Measurements from ENCODE around the gene NFATC2. TPM values are rescaled to one million over a fixed set of nuclear protein-coding genes. Genes with fewer than 3 reads are reported as not detected.

The NFATC2 gene
- total RNA-seq, 2 donors from 2014 or later: 4.3 to 8.4 TPM

GRCh38 chr20:51509208-51509607 lies 33.3 kb downstream of the NFATC2 start:
- Histone ChIP-seq H3K27me3 (replicated peaks; ENCODE audit: insufficient read depth) (no peaks in the 10 kb centered on the region), H3K9me3 (no peaks in the 10 kb centered on the region), H3K4me1 (replicated peaks) (no peaks in the 10 kb centered on the region), H3K4me3 (no peak overlapping the region), H3K27ac (no peak overlapping the region), H3K36me3 (no peaks in the 10 kb centered on the region)
- WGBS: 88% methylated on average over 1 of the region's 1 CpG
- no peak for DNase-seq (ENCODE audit: low spot score)
- TF ChIP-seq POLR2A (IDR thresholded peaks at IDR 0.05) (no peak), POLR2AphosphoS5 (IDR thresholded peaks at IDR 0.05) (no peak)
- TF ChIP-seq, protein P1, sequence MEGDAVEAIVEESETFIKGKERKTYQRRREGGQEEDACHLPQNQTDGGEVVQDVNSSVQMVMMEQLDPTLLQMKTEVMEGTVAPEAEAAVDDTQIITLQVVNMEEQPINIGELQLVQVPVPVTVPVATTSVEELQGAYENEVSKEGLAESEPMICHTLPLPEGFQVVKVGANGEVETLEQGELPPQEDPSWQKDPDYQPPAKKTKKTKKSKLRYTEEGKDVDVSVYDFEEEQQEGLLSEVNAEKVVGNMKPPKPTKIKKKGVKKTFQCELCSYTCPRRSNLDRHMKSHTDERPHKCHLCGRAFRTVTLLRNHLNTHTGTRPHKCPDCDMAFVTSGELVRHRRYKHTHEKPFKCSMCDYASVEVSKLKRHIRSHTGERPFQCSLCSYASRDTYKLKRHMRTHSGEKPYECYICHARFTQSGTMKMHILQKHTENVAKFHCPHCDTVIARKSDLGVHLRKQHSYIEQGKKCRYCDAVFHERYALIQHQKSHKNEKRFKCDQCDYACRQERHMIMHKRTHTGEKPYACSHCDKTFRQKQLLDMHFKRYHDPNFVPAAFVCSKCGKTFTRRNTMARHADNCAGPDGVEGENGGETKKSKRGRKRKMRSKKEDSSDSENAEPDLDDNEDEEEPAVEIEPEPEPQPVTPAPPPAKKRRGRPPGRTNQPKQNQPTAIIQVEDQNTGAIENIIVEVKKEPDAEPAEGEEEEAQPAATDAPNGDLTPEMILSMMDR (IDR thresholded peaks at IDR 0.05): no peak
- intact Hi-C loops (cut with DNase I): no loop called here

DNA sequence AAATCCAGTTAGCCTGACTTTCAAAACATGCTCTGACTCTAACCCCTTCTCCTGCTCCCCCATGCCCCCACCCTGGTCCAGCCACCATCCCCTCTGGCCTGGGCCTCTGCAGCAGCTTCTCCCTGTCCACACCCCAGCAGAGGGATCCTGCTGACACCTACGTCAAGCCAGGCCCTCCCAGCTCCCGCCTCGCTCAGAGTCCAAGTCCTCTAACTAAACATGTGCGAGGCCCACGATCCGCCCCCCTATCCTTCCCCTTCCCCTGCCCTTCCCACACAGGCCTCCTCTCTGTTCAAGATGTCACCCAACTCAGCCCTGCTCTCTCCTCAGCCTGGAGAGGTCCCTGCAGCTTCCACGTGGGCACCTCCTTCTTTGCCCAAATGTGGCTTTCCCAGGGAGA lies 33.7 kb downstream of the NFATC2 start:
- intact Hi-C loops (cut with DNase I): no loop called here
- DNase-seq (ENCODE audit: low spot score): no peak
- H3K27ac ChIP-seq: no peak overlapping the region
- no peak overlapping the region for H3K4me3 ChIP-seq
- TF ChIP-seq POLR2AphosphoS5 (IDR thresholded peaks at IDR 0.05): no peak
- TF ChIP-seq, protein P1 (IDR thresholded peaks at IDR 0.05): no peak
- TF ChIP-seq POLR2A (IDR thresholded peaks at IDR 0.05): no peak
- no peaks in the 10 kb centered on the region for H3K9me3 ChIP-seq
- no peaks in the 10 kb centered on the region for H3K36me3 ChIP-seq
- no peaks in the 10 kb centered on the region for H3K27me3 ChIP-seq (replicated peaks; ENCODE audit: insufficient read depth)
- no peaks in the 10 kb centered on the region for H3K4me1 ChIP-seq (replicated peaks)
- 88% methylated on average over 7 of the region's 7 CpGs for WGBS

DNA sequence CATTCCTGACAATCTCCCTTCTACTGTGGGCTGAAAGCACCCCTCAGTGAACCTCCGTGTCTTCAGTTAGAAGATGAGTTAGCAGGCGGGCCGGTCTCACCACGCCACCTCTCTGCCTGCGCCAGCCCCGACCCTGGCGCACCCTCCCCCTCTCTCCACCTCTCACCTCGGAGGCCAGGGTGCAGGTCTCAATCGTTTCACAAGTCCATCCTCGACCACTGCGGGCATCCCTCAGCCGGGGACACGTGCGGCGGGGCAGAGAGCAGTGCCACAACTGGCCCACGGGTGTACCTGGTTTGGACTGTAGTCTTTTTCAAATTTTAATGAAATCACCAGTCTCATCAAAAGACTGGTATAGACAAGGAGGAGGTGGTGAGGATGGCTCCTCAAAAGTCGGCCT lies 34.4 kb downstream of the NFATC2 start:
- DNase-seq (ENCODE audit: low spot score): no peak
- H3K4me3 ChIP-seq: no peak overlapping the region
- no peaks in the 10 kb centered on the region for H3K27me3 ChIP-seq (replicated peaks; ENCODE audit: insufficient read depth)
- intact Hi-C loops (cut with DNase I): no loop called here
- WGBS: 94% methylated on average over 17 of the region's 17 CpGs
- TF ChIP-seq POLR2AphosphoS5 (IDR thresholded peaks at IDR 0.05): no peak
- TF ChIP-seq, protein P1 (IDR thresholded peaks at IDR 0.05): no peak
- TF ChIP-seq POLR2A (IDR thresholded peaks at IDR 0.05): no peak
- H3K4me1 ChIP-seq (replicated peaks): no peaks in the 10 kb centered on the region
- H3K27ac ChIP-seq: no peak overlapping the region
- no peaks in the 10 kb centered on the region for H3K36me3 ChIP-seq
- H3K9me3 ChIP-seq: no peaks in the 10 kb centered on the region

- intact Hi-C loops (cut with DNase I): no loop called here
- Histone ChIP-seq H3K9me3 (no peaks in the 10 kb centered on the region), H3K4me1 (replicated peaks) (no peaks in the 10 kb centered on the region), H3K27me3 (replicated peaks; ENCODE audit: insufficient read depth) (no peaks in the 10 kb centered on the region), H3K4me3 (no peak overlapping the region), H3K27ac (no peak overlapping the region), H3K36me3 (no peaks in the 10 kb centered on the region)
- DNase-seq (ENCODE audit: low spot score): no peak
- WGBS: 85% methylated on average over 19 of the region's 19 CpGs
- TF ChIP-seq POLR2A (IDR thresholded peaks at IDR 0.05) (no peak), POLR2AphosphoS5 (IDR thresholded peaks at IDR 0.05) (no peak)
- TF ChIP-seq, protein P1 (IDR thresholded peaks at IDR 0.05): no peak
Measured at GRCh38 chr20:51507216-51508036, 35.1 kb downstream of the NFATC2 start.
